Measurements from ENCODE around the gene CES2. TPM values are rescaled to one million over a fixed set of nuclear protein-coding genes. Genes with fewer than 3 reads are reported as not detected.

The CES2 gene
- total RNA-seq = 38.7 and 46.4 TPM in 2 replicates

GRCh38 chr16:66935314-66936011 is at the start of gene CES2:
Gene CES2 (plus strand): TSS chr16:66935516. CDS start chr16:66935636, 120 bp downstream.

DNA sequence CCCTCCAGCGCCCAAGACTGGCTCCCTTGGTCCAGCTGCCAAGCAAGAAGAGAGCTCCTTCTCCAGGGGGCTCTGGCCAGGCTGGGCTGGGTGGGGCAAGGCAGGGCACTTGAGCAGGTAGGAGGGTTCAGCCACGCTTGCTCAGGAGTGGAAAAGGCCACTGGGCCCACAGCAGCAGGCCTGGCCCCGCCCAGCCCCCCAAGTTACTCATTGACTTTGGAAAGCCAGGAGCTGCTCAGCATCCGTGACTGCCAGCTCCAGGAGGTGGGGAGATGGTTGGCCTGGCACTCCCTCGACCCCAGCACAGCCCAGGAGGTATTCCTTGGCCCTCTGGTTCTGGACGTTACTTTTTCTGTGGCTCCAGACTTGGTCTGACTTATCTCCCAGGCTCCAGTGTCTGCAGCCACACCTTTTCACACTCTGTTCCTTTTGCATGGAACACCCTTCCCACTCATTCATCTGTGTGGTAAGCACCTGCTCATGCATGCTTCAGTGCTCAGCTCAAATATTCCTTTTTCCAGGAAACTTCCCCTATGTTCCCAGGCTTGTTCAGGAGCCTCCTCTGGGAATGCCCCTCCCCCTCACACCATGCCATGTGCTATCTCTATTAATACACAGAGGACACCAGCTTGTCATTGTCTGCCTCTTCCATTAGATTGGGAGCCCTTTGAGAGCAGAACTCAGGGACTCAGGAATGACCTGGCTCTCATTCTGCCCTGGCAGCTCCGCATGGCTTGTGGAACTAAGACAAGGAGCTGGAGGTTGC is 16.3 kb upstream of the CES2 start, which contains the start of gene CDH16:
CDH16 (minus strand) TSS at position 83 of the 766 bp plus-strand sequence. CDS start 820 bp downstream, outside the sequence.

DNA sequence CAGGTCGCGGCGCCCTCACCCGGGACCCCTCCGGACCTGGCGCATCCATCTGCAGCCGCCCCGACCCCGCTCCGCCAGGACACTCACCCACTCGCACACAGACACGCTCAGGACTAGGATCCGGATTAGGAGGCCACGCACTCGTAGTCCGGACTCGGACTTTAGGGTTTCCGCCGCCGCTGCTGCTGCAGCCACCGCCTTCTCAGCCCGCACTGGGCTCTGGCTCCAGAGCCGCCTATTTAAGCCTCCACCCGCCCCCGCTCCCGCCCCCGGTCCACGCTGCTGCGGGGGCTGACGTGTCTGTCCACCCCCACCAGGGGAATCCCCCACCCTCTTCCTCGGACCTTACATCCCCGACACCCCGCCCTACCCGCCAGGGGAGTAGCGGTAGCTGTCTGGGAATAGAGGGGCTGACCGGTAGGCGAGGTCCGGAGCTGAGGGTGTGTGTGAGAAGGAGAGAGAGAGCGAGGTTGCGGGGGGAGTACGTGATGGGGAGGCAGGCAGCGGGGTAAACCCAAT is 9.9 kb upstream of the CES2 start, which contains the start of gene RRAD:
RRAD (minus strand) TSS at position 214 of the 519 bp plus-strand sequence. CDS start 356 bp downstream, outside the sequence.

GRCh38 chr16:66934138-66934838 is 1.0 kb upstream of the CES2 start, which contains the start of gene CIAO2B:
Gene CIAO2B (minus strand): TSS chr16:66934402. CDS start chr16:66934364, 38 bp downstream.

GRCh38 chr16:66961065-66961744 is 25.9 kb downstream of the CES2 start, which contains the start of gene CES3:
Gene CES3 (plus strand): TSS chr16:66961266. CDS start chr16:66961308, 42 bp downstream.

GRCh38 chr16:66988197-66988788 is 53.0 kb downstream of the CES2 start, which contains the start of gene CES4A:
Gene CES4A (plus strand): TSS chr16:66988589. CDS start chr16:66988773, 184 bp downstream.

Other genes with a start within 250 kb of the CES2 start
- 12.0 and 17.8 TPM in 2 replicates for gene CMTM4, start 238.8 kb upstream of the CES2 start, total RNA-seq
- 132 and 146 TPM in 2 replicates for gene DYNC1LI2, start 183.9 kb upstream of the CES2 start, total RNA-seq
- gene TERB1, start 133.9 kb upstream of the CES2 start, total RNA-seq = 0.14 TPM in 1 of 2 replicates, not detected in the other
- 31.5 and 70.3 TPM in 2 replicates for gene NAE1, start 104.5 kb upstream of the CES2 start, total RNA-seq
- not detected in 2 replicates for gene CA7, start 91.1 kb upstream of the CES2 start, total RNA-seq
- 20.1 and 25.2 TPM in 2 replicates for gene PDP2, start 55.0 kb upstream of the CES2 start, total RNA-seq
- gene CDH16, start 16.6 kb upstream of the CES2 start, total RNA-seq = not detected in 2 replicates
- gene RRAD, start 10.0 kb upstream of the CES2 start, total RNA-seq = 11.0 and 25.8 TPM in 2 replicates
- gene CIAO2B, start 1.1 kb upstream of the CES2 start, total RNA-seq = 149 and 154 TPM in 2 replicates
- 0.22 TPM in 1 of 2 replicates, not detected in the other for gene CES3, start 25.8 kb downstream of the CES2 start, total RNA-seq
- gene CES4A, start 53.1 kb downstream of the CES2 start, total RNA-seq = 2.7 and 2.8 TPM in 2 replicates
- 88.4 and 124 TPM in 2 replicates for gene CBFB, start 93.6 kb downstream of the CES2 start, total RNA-seq
- gene PHAF1, start 174.4 kb downstream of the CES2 start, total RNA-seq = 14.0 and 21.0 TPM in 2 replicates
- 57.3 and 63.7 TPM in 2 replicates for gene B3GNT9, start 215.5 kb downstream of the CES2 start, total RNA-seq
- 19.8 and 24.3 TPM in 2 replicates for gene TRADD, start 224.4 kb downstream of the CES2 start, total RNA-seq
- 9.6 and 12.7 TPM in 2 replicates for gene FBXL8, start 224.4 kb downstream of the CES2 start, total RNA-seq
- gene HSF4, start 229.2 kb downstream of the CES2 start, total RNA-seq = 2.4 and 9.4 TPM in 2 replicates
- gene NOL3, start 235.0 kb downstream of the CES2 start, total RNA-seq = 13.6 and 15.6 TPM in 2 replicates
- gene MATCAP1, start 248.4 kb downstream of the CES2 start, total RNA-seq = 5.0 and 11.2 TPM in 2 replicates